22Rv1 (cell line): ENCODE results near the gene RHOD.

Source experiments
- ZFX ChIP-seq: fragments of 450-650 bp; IDR thresholded peaks from 2 replicates; pipeline ENCODE4 v1.6.1; 2017; ENCODE audit warnings: antibody characterized with exemption, borderline replicate concordance
- TF ChIP-seq, protein P1 (sequence below): fragments of 450-650 bp; IDR thresholded peaks from 2 replicates; pipeline ENCODE4 v1.5.1; 2017; ENCODE audit warnings: mild to moderate bottlenecking

DNA sequence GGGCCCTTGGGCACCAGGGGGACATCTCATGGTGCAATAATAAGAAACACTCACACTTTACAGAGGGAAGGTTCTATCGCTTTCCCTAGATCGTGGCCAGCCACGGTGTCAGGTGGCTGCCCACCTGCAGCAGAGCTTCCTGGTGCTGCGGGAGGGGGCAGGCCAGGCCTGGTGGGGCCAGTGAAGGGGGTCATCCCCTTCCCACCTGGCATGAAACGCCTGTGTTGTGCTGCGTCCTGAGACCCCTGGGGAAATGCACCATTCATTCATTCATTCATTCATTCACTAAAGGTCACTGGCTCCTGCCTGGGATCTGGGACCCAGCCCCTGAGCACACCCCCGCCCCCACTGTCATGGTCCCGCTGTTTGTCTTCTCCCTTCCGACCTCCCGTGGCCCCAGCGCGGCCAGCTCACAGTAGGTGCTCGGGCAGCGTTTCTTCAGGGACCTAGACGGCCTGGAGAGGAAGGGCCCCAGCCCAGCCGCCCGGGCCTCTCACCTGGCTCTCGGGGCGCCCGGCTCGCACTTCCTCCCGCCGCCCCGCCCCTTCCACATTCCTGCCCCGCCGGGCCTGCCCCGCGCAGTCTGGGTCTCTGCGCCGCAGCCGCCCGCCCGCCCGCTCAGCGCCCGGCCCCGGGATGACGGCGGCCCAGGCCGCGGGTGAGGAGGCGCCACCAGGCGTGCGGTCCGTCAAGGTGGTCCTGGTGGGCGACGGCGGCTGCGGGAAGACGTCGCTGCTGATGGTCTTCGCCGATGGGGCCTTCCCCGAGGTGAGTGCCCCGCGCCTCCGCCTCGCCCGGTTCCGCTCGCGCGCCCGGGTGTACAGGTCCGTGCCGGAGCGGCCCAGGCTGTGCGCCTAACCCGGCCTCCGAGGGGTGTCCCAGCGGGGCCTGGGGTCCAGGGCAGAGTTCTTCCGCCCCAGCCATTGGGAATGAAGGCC is at the start of gene RHOD:
- TF ChIP-seq, protein P1, sequence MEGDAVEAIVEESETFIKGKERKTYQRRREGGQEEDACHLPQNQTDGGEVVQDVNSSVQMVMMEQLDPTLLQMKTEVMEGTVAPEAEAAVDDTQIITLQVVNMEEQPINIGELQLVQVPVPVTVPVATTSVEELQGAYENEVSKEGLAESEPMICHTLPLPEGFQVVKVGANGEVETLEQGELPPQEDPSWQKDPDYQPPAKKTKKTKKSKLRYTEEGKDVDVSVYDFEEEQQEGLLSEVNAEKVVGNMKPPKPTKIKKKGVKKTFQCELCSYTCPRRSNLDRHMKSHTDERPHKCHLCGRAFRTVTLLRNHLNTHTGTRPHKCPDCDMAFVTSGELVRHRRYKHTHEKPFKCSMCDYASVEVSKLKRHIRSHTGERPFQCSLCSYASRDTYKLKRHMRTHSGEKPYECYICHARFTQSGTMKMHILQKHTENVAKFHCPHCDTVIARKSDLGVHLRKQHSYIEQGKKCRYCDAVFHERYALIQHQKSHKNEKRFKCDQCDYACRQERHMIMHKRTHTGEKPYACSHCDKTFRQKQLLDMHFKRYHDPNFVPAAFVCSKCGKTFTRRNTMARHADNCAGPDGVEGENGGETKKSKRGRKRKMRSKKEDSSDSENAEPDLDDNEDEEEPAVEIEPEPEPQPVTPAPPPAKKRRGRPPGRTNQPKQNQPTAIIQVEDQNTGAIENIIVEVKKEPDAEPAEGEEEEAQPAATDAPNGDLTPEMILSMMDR, result no peak
- no peak for TF ChIP-seq ZFX
